ENCODE measurements around the gene NFIA. TPM values are rescaled to one million over a fixed set of nuclear protein-coding genes. Genes with fewer than 3 reads are reported as not detected.

Gene NFIA
- total and polyA plus RNA-seq, 2 donors (not counting 1 experiment from before 2014, with no cell fraction given) = 0.28 to 0.54 TPM

DNA sequence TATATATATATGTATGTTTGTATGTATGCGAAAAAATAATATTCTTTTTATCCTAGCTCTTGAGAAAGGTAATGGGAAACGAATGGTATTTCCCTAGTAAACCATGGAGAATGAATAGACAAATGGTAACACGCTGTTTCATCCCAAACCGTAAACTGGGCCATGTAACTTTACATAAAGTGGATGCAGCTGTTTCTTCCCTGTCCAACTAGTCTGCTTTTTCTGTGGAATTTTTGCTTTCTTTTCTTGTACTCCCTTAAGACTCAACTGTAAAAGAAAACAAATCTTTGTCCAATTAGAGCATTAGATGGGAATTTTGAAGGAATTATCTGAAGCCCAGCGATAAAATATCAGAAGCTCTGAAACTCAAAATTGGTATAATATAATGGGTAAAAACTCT, 198.1 kb downstream of the NFIA start:
- no peaks in the 10 kb centered on the region for H3K79me2 ChIP-seq (ENCODE audit: control insufficient read depth, insufficient read depth, low read length)
- no peaks in the 10 kb centered on the region for H3K4me1 ChIP-seq (ENCODE audit: control insufficient read depth in 2 of 2, insufficient read depth in 2 of 2, low read length in 2 of 2)
- no peak overlapping the region for H3K4me3 Mint-ChIP-seq
- DNase-seq = no peak
- no peak overlapping the region for H2AFZ ChIP-seq (ENCODE audit: insufficient read depth, low read depth, low read length, poor library complexity, severe bottlenecking)
- no peaks in the 10 kb centered on the region for H3K36me3 ChIP-seq (replicated peaks in 1 of 2; ENCODE audit: control extremely low read depth in 1 of 2, control insufficient read depth in 1 of 2, extremely low read depth in 1 of 2, insufficient read depth in 2 of 2, low read length in 1 of 2)
- CTCF ChIA-PET = interaction anchor here (0.6 kb wide), 1 partner anchor 11 kb away, joined by 5 read pairs; no protein-coding TSS in a partner anchor
- no peak overlapping the region for H3K27ac ChIP-seq (ENCODE audit: low read length in 2 of 2)
- TF ChIP-seq EZH2 (IDR thresholded peaks at IDR 0.05; ENCODE audit: borderline replicate concordance, insufficient read depth, low read depth, low read length, poor library complexity, severe bottlenecking) (no peak), CTCF (IDR thresholded peaks at IDR 0.05) (no peak)
- H3K27ac Mint-ChIP-seq = no peak overlapping the region
- peaks cover 5% of the 10 kb centered on the region for H3K4me1 Mint-ChIP-seq
- H3K4me3 ChIP-seq (ENCODE audit: control extremely low read depth in 1 of 5, extremely low read depth in 1 of 5, insufficient read depth in 1 of 5, low read depth in 2 of 5, low read length in 4 of 5) = no peak overlapping the region
- POLR2A ChIA-PET = no interaction called here
- H4K20me1 ChIP-seq (ENCODE audit: control insufficient read depth, insufficient read depth, low read length, poor library complexity, severe bottlenecking) = no peaks in the 10 kb centered on the region
- H3K9ac ChIP-seq (ENCODE audit: low read length) = no peak overlapping the region
- no peaks in the 10 kb centered on the region for H3K27me3 ChIP-seq (replicated peaks in 1 of 4; ENCODE audit: control extremely low read depth in 1 of 4, control insufficient read depth in 3 of 4, insufficient read depth in 4 of 4, low read length in 3 of 4)
- no peak for ATAC-seq (ENCODE audit: low read depth)
- intact Hi-C loops (cut with micrococcal nuclease) = loop anchor here (5.0 kb wide), 1 partner anchor 228 kb away; no protein-coding TSS in a partner anchor
- peaks cover 8% of the 10 kb centered on the region for H3K27me3 Mint-ChIP-seq
- 94% methylated on average over 3 of the region's 5 CpGs for WGBS (ENCODE audit: insufficient coverage)
- H3K4me2 ChIP-seq (replicated peaks; ENCODE audit: low read depth, low read length, poor library complexity, severe bottlenecking) = no peak overlapping the region
- no peaks in the 10 kb centered on the region for H3K9me3 Mint-ChIP-seq (ENCODE audit: insufficient read depth)
- H3K9me3 ChIP-seq (ENCODE audit: control extremely low read depth in 1 of 3, control insufficient read depth in 2 of 3, insufficient read depth in 1 of 3, low read length in 2 of 3) = no peaks in the 10 kb centered on the region

DNA sequence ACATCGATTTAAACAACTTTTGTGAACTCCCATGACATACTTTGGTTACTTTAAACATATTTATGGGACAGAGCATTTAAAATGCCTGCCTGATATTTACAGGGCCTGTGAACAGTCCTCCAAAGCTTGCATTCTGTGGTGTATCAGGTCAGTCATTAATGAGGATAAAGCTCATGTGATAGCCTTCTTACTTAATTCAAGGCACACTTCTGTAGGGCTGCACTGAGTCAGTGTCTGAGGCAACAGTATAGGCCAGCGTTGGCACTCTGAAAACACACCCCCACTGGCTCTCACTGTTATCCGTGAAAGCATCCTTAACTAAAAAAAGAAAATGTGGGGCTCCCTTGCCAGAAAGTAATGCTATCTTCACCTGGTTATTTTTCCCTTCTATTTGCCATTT, 200.0 kb downstream of the NFIA start:
- ATAC-seq (ENCODE audit: low read depth) = no peak
- H3K4me3 ChIP-seq (ENCODE audit: control extremely low read depth in 1 of 5, extremely low read depth in 1 of 5, insufficient read depth in 1 of 5, low read depth in 2 of 5, low read length in 4 of 5) = no peak overlapping the region
- ChIA-PET POLR2A (no interaction called here), CTCF (no interaction called here)
- no peak overlapping the region for H3K27ac Mint-ChIP-seq
- no peaks in the 10 kb centered on the region for H4K20me1 ChIP-seq (ENCODE audit: control insufficient read depth, insufficient read depth, low read length, poor library complexity, severe bottlenecking)
- no peaks in the 10 kb centered on the region for H3K79me2 ChIP-seq (ENCODE audit: control insufficient read depth, insufficient read depth, low read length)
- peaks cover 15% of the 10 kb centered on the region for H3K27me3 Mint-ChIP-seq
- DNase-seq = no peak
- H3K9me3 ChIP-seq (ENCODE audit: control extremely low read depth in 1 of 3, control insufficient read depth in 2 of 3, insufficient read depth in 1 of 3, low read length in 2 of 3) = no peaks in the 10 kb centered on the region
- no peak overlapping the region for H3K4me3 Mint-ChIP-seq
- no peaks in the 10 kb centered on the region for H3K36me3 ChIP-seq (replicated peaks in 1 of 2; ENCODE audit: control extremely low read depth in 1 of 2, control insufficient read depth in 1 of 2, extremely low read depth in 1 of 2, insufficient read depth in 2 of 2, low read length in 1 of 2)
- H3K9me3 Mint-ChIP-seq (ENCODE audit: insufficient read depth) = no peaks in the 10 kb centered on the region
- peaks cover 5% of the 10 kb centered on the region for H3K4me1 Mint-ChIP-seq
- H3K4me2 ChIP-seq (replicated peaks; ENCODE audit: low read depth, low read length, poor library complexity, severe bottlenecking) = no peak overlapping the region
- intact Hi-C loops (cut with micrococcal nuclease) = loop anchor here (5.0 kb wide), 1 partner anchor 230 kb away; no protein-coding TSS in a partner anchor
- no peak overlapping the region for H3K9ac ChIP-seq (ENCODE audit: low read length)
- no peaks in the 10 kb centered on the region for H3K4me1 ChIP-seq (ENCODE audit: control insufficient read depth in 2 of 2, insufficient read depth in 2 of 2, low read length in 2 of 2)
- no peak for TF ChIP-seq EZH2 (IDR thresholded peaks at IDR 0.05; ENCODE audit: borderline replicate concordance, insufficient read depth, low read depth, low read length, poor library complexity, severe bottlenecking)
- TF ChIP-seq CTCF (IDR thresholded peaks at IDR 0.05) = no peak
- no peak overlapping the region for H3K27ac ChIP-seq (ENCODE audit: low read length in 2 of 2)
- no peak overlapping the region for H2AFZ ChIP-seq (ENCODE audit: insufficient read depth, low read depth, low read length, poor library complexity, severe bottlenecking)
- 86% methylated on average over 1 of the region's 3 CpGs for WGBS (ENCODE audit: insufficient coverage)
- no peaks in the 10 kb centered on the region for H3K27me3 ChIP-seq (replicated peaks in 1 of 4; ENCODE audit: control extremely low read depth in 1 of 4, control insufficient read depth in 3 of 4, insufficient read depth in 4 of 4, low read length in 3 of 4)

Measured in B cell (primary cell).